Measurements from ENCODE around the gene ZBTB20. TPM values are rescaled to one million over a fixed set of nuclear protein-coding genes. Genes with fewer than 3 reads are reported as not detected.

ZBTB20 gene
- total RNA-seq, 1 donor from 2014 or later, result 32.5 TPM

GRCh38 chr3:115169808-115170207, 22.7 kb upstream of the ZBTB20 start:
- no peak for TF ChIP-seq CTCF (IDR thresholded peaks at IDR 0.05; ENCODE audit: insufficient read depth, low read length, poor library complexity, severe bottlenecking)
- no peaks in the 10 kb centered on the region for H3K27me3 ChIP-seq (ENCODE audit: control insufficient read depth, insufficient read depth, low read length)
- H3K4me3 ChIP-seq (ENCODE audit: low read depth, low read length), result no peak overlapping the region
- DNase-seq (ENCODE audit: low read depth), result no peak
- no peaks in the 10 kb centered on the region for H3K36me3 ChIP-seq (ENCODE audit: control insufficient read depth, insufficient read depth, low read length)

- Histone ChIP-seq H3K4me3 (ENCODE audit: low read depth, low read length) (no peak overlapping the region), H3K36me3 (ENCODE audit: control insufficient read depth, insufficient read depth, low read length) (no peaks in the 10 kb centered on the region), H3K27me3 (ENCODE audit: control insufficient read depth, insufficient read depth, low read length) (no peaks in the 10 kb centered on the region)
- no peak for DNase-seq (ENCODE audit: low read depth)
- TF ChIP-seq CTCF (IDR thresholded peaks at IDR 0.05; ENCODE audit: insufficient read depth, low read length, poor library complexity, severe bottlenecking), result no peak
Measured at GRCh38 chr3:115165701-115166100, 18.6 kb upstream of the ZBTB20 start.

GRCh38 chr3:115165266-115165665, 18.2 kb upstream of the ZBTB20 start:
- no peaks in the 10 kb centered on the region for H3K27me3 ChIP-seq (ENCODE audit: control insufficient read depth, insufficient read depth, low read length)
- DNase-seq (ENCODE audit: low read depth), result no peak
- TF ChIP-seq CTCF (IDR thresholded peaks at IDR 0.05; ENCODE audit: insufficient read depth, low read length, poor library complexity, severe bottlenecking), result no peak

GRCh38 chr3:115164374-115165221, 17.5 kb upstream of the ZBTB20 start:
- Histone ChIP-seq H3K4me3 (ENCODE audit: low read depth, low read length) (no peak overlapping the region), H3K36me3 (ENCODE audit: control insufficient read depth, insufficient read depth, low read length) (no peaks in the 10 kb centered on the region), H3K27me3 (ENCODE audit: control insufficient read depth, insufficient read depth, low read length) (no peaks in the 10 kb centered on the region)
- no peak for DNase-seq (ENCODE audit: low read depth)
- no peak for TF ChIP-seq CTCF (IDR thresholded peaks at IDR 0.05; ENCODE audit: insufficient read depth, low read length, poor library complexity, severe bottlenecking)

More at GRCh38 chr3:115165266-115165665, 18.2 kb upstream of the ZBTB20 start:
- Histone ChIP-seq H3K36me3 (ENCODE audit: control insufficient read depth, insufficient read depth, low read length) (no peaks in the 10 kb centered on the region), H3K4me3 (ENCODE audit: low read depth, low read length) (no peak overlapping the region)

- DNase-seq (ENCODE audit: low read depth), result no peak
- no peak overlapping the region for H3K4me3 ChIP-seq (ENCODE audit: low read depth, low read length)
- no peak for TF ChIP-seq CTCF (IDR thresholded peaks at IDR 0.05; ENCODE audit: insufficient read depth, low read length, poor library complexity, severe bottlenecking)
- no peaks in the 10 kb centered on the region for H3K27me3 ChIP-seq (ENCODE audit: control insufficient read depth, insufficient read depth, low read length)
- no peaks in the 10 kb centered on the region for H3K36me3 ChIP-seq (ENCODE audit: control insufficient read depth, insufficient read depth, low read length)
Measured at GRCh38 chr3:115162759-115163158, 15.7 kb upstream of the ZBTB20 start.

GRCh38 chr3:115161866-115162265, 14.8 kb upstream of the ZBTB20 start:
- Histone ChIP-seq H3K4me3 (ENCODE audit: low read depth, low read length) (no peak overlapping the region), H3K36me3 (ENCODE audit: control insufficient read depth, insufficient read depth, low read length) (no peaks in the 10 kb centered on the region), H3K27me3 (ENCODE audit: control insufficient read depth, insufficient read depth, low read length) (no peaks in the 10 kb centered on the region)
- no peak for TF ChIP-seq CTCF (IDR thresholded peaks at IDR 0.05; ENCODE audit: insufficient read depth, low read length, poor library complexity, severe bottlenecking)
- DNase-seq (ENCODE audit: low read depth), result no peak
